Liver (tissue), 9 donors: ENCODE data around the gene PPP2R5A. TPM values are rescaled to one million over a fixed set of nuclear protein-coding genes. Genes with fewer than 3 reads are reported as not detected.

Experiments used
- DNase-seq: peaks from one replicate; pipeline ENCODE4 v3.0.0-alpha.2; 2017; ENCODE audit warnings: low spot score
- H3K27ac ChIP-seq, 2 donors: one replicate each; pipeline ENCODE4 v1.7.0; 2013; ENCODE audit warnings: inconsistent platforms in 2 of 2, low read length in 2 of 2, control low read depth in 1 of 2, low read depth in 1 of 2, mild to moderate bottlenecking in 1 of 2
- H3K27me3 ChIP-seq, 4 donors: one replicate each; pipeline versions ENCODE4 v1.6.1 to v1.7.0; 2013; ENCODE audit warnings: low read length in 3 of 4, inconsistent platforms in 1 of 4, mild to moderate bottlenecking in 1 of 4, moderate library complexity in 1 of 4; ENCODE audit not compliant: control insufficient read depth in 4 of 4, insufficient read depth in 4 of 4
- H3K36me3 ChIP-seq, 4 donors: one replicate each; pipeline versions ENCODE4 v1.6.1 to v1.7.0; 2013; ENCODE audit warnings: low read length in 3 of 4, mild to moderate bottlenecking in 3 of 4, low read depth in 1 of 4, moderate library complexity in 1 of 4; ENCODE audit not compliant: control insufficient read depth in 4 of 4, insufficient read depth in 3 of 4
- H3K4me1 ChIP-seq, 4 donors: one replicate each; pipeline versions ENCODE4 v1.6.1 to v1.7.0; 2013; ENCODE audit warnings: low read length in 3 of 4, mild to moderate bottlenecking in 3 of 4, moderate library complexity in 1 of 4; ENCODE audit not compliant: control insufficient read depth in 4 of 4, insufficient read depth in 4 of 4
- H3K4me3 ChIP-seq, 3 donors: one replicate each; pipeline versions ENCODE4 v1.6.1 to v1.7.0; 2013; ENCODE audit warnings: low read length in 3 of 3, control low read depth in 1 of 3, low read depth in 1 of 3, mild to moderate bottlenecking in 1 of 3
- H3K9ac ChIP-seq, 2 donors: one replicate each; pipeline ENCODE4 v1.7.0; 2013; ENCODE audit warnings: low read length in 2 of 2, mild to moderate bottlenecking in 2 of 2, moderate library complexity in 2 of 2, control low read depth in 1 of 2, low read depth in 1 of 2
- H3K9me3 ChIP-seq, 4 donors: one replicate each; pipeline versions ENCODE4 v1.6.1 to v1.7.0; 2013; ENCODE audit warnings: low read length in 3 of 4; ENCODE audit not compliant: control insufficient read depth in 4 of 4
- ATF3 ChIP-seq: IDR thresholded peaks from 2 replicates; pipeline ENCODE4 v1.6.1; 2016; ENCODE audit warnings: antibody characterized with exemption
- CTCF ChIP-seq: fragments of 150-350 bp; IDR thresholded peaks from 2 replicates; pipeline ENCODE4 v1.5.1; 2017; ENCODE audit warnings: improper control_type of control experiment, low read depth, low read length; ENCODE audit not compliant: missing input control
- EGR1 ChIP-seq, 2 donors: IDR thresholded peaks; 2 replicates each; pipeline ENCODE4 v1.6.1; 2016 to 2018; ENCODE audit warnings: antibody characterized with exemption in 2 of 2, low read depth in 2 of 2
- FOXA1 ChIP-seq: IDR thresholded peaks from 2 replicates; pipeline ENCODE4 v1.6.1; 2016; ENCODE audit warnings: antibody characterized with exemption
- FOXA2 ChIP-seq: IDR thresholded peaks from 2 replicates; pipeline ENCODE4 v1.6.1; 2016; ENCODE audit warnings: antibody characterized with exemption
- GABPA ChIP-seq, 2 donors: IDR thresholded peaks in 1 of 2; conservative IDR thresholded peaks in 1 of 2; 2 replicates each; pipeline ENCODE4 v1.6.1; 2016; ENCODE audit warnings: antibody characterized with exemption in 2 of 2, mild to moderate bottlenecking in 1 of 2, moderate library complexity in 1 of 2
- HNF4A ChIP-seq, 2 donors: conservative IDR thresholded peaks; 2 replicates each; pipeline ENCODE4 v1.6.1; 2016; ENCODE audit warnings: antibody characterized with exemption in 2 of 2, mild to moderate bottlenecking in 2 of 2
- HNF4G ChIP-seq: IDR thresholded peaks from 2 replicates; pipeline ENCODE4 v1.6.1; 2016; ENCODE audit warnings: antibody characterized with exemption
- JUND ChIP-seq, 2 donors: IDR thresholded peaks; 2 replicates each; pipeline ENCODE4 v1.6.1; 2016; ENCODE audit warnings: antibody characterized with exemption in 2 of 2
- MAX ChIP-seq: IDR thresholded peaks from 2 replicates; pipeline ENCODE4 v1.6.1; 2016; ENCODE audit warnings: antibody characterized with exemption
- NR2F2 ChIP-seq: IDR thresholded peaks from 2 replicates; pipeline ENCODE4 v1.6.1; 2016; ENCODE audit warnings: antibody characterized with exemption
- RAD21 ChIP-seq, 2 donors: IDR thresholded peaks; 2 replicates each; pipeline ENCODE4 v1.6.1; 2016; ENCODE audit warnings: antibody characterized with exemption in 2 of 2, mild to moderate bottlenecking in 2 of 2
- REST ChIP-seq: IDR thresholded peaks from 2 replicates; pipeline ENCODE4 v1.6.1; 2016; ENCODE audit warnings: antibody characterized with exemption, mild to moderate bottlenecking
- RXRA ChIP-seq, 2 donors: IDR thresholded peaks; 2 replicates each; pipeline ENCODE4 v1.6.1; 2017 to 2018; ENCODE audit warnings: antibody characterized with exemption in 2 of 2, mild to moderate bottlenecking in 1 of 2
- SP1 ChIP-seq: IDR thresholded peaks from 2 replicates; pipeline ENCODE4 v1.6.1; 2018; ENCODE audit warnings: antibody characterized with exemption, mild to moderate bottlenecking
- TAF1 ChIP-seq: conservative IDR thresholded peaks from 2 replicates; pipeline ENCODE4 v1.6.1; 2016; ENCODE audit warnings: antibody characterized with exemption, mild to moderate bottlenecking
- YY1 ChIP-seq: IDR thresholded peaks from 2 replicates; pipeline ENCODE4 v1.6.1; 2016; ENCODE audit warnings: antibody characterized with exemption, mild to moderate bottlenecking
- ZBTB33 ChIP-seq: IDR thresholded peaks from 2 replicates; pipeline ENCODE4 v1.6.1; 2016; ENCODE audit warnings: antibody characterized with exemption
- WGBS: extraction: QIAGEN DNeasy Blood & Tissue Kit; methylation state at CpG from one replicate; pipeline ENCODE4 v1.1.7; 2013; 5-methylcytosine and 5-hydroxymethylcytosine counted together
- polyA plus RNA-seq, 2 donors: library from polyadenylated mRNA; stranded (reverse) in 1 of 2; unstranded in 1 of 2; fragments of 200-250 nt in 1 of 2; fragments of >200 nt in 1 of 2; fragmentation: Nextera tagmentation in 1 of 2; extraction: Ambion mirVana in 1 of 2; gene quantifications; one replicate each; pipeline versions ENCODE4 v1.2.1 to v1.2.3, GENCODE V29; 2013 to 2015
- total RNA-seq, 2 donors: library from RNA; depleted of rRNA; stranded (reverse); fragments of >200 nt; gene quantifications; one replicate each; pipeline ENCODE4 v1.2.3, GENCODE V29; 2014
- donor health status: healthy.
- donor health status: healthy.
- donor health status: healthy.
- donor health status: healthy.
- donor health status: healthy.

Gene PPP2R5A
- total and polyA plus RNA-seq, 4 donors, result 22.9 to 40.7 (median 28.5) TPM

GRCh38 chr1:212288615-212289014 is 3.4 kb downstream of the PPP2R5A start:
- H3K4me3 ChIP-seq, result peak overlapping the region in 1 of 3 donors; percentile 18

GRCh38 chr1:212289262-212290077 is 4.3 kb downstream of the PPP2R5A start:
- no peaks in the 10 kb centered on the region for H3K9me3 ChIP-seq
- H3K4me1 ChIP-seq, result peaks cover 10 to 56% (median 44%) of the 10 kb centered on the region in 4 donors
- H3K4me3 ChIP-seq, result peak overlapping the region in 1 of 3 donors; percentile 7
- H3K9ac ChIP-seq, result no peak overlapping the region
- 60% methylated on average over 4 of the region's 4 CpGs for whole genome bisulfite sequencing
- H3K27ac ChIP-seq, result peak overlapping the region; percentile 9 to 33
- DNase-seq, result no peak
- TF ChIP-seq RAD21 (IDR thresholded peaks at IDR 0.05) (no peak), RXRA (IDR thresholded peaks at IDR 0.05) (peak; percentile 45 to 49), FOXA1 (no peak), MAX (no peak), CTCF (no peak), TAF1 (no peak), JUND (IDR thresholded peaks at IDR 0.05) (no peak), ATF3 (no peak), FOXA2 (no peak), HNF4A (conservative IDR thresholded peaks at IDR 0.05) (peak in 1 of 2 donors; percentile 31), EGR1 (IDR thresholded peaks at IDR 0.05; ENCODE audit: low read depth in 2 of 2) (no peak), SP1 (no peak), YY1 (no peak), NR2F2 (no peak), REST (peak; percentile 17), GABPA (IDR thresholded peaks at IDR 0.05 in 1 of 2, conservative IDR thresholded peaks at IDR 0.05 in 1 of 2) (no peak), HNF4G (no peak), ZBTB33 (no peak)
- no peaks in the 10 kb centered on the region for H3K27me3 ChIP-seq
- H3K36me3 ChIP-seq, result no peaks in the 10 kb centered on the region

More at GRCh38 chr1:212288615-212289014, 3.4 kb downstream of the PPP2R5A start:
- Histone ChIP-seq H3K9ac (peak overlapping the region in 1 of 2 donors; percentile 5), H3K36me3 (no peaks in the 10 kb centered on the region), H3K9me3 (no peaks in the 10 kb centered on the region), H3K4me1 (peaks cover 10 to 58% (median 41%) of the 10 kb centered on the region in 4 donors), H3K27me3 (no peaks in the 10 kb centered on the region), H3K27ac (no peak overlapping the region)
- DNase-seq, result no peak
- TF ChIP-seq NR2F2 (no peak), HNF4A (conservative IDR thresholded peaks at IDR 0.05) (no peak), ATF3 (no peak), SP1 (no peak)
